GM19372 (cell line): ENCODE measurements around the gene NPBWR2.

Experiments used
- ATAC-seq: cut with Tn5 transposase; IDR thresholded peaks from one replicate; pipeline ENCODE4 v1.9.1; 2021; ENCODE audit warnings: mild to moderate bottlenecking, low read depth, moderate library complexity; ENCODE audit not compliant: unreplicated experiment

NPBWR2 gene

GRCh38 chr20:64106981-64107735 lies at the start of gene NPBWR2:
Gene NPBWR2, minus strand, starts transcription at chr20:64107565. Its CDS starts 734 bp downstream, at chr20:64106831.
- no peak for ATAC-seq

GRCh38 chr20:64156136-64156885 lies 48.9 kb upstream of the NPBWR2 start:
- ATAC-seq: no peak

GRCh38 chr20:64155258-64156135 lies 48.1 kb upstream of the NPBWR2 start:
- ATAC-seq: no peak

GRCh38 chr20:64154590-64155257 lies 47.4 kb upstream of the NPBWR2 start:
- no peak for ATAC-seq

GRCh38 chr20:64153861-64154589 lies 46.7 kb upstream of the NPBWR2 start:
- no peak for ATAC-seq

GRCh38 chr20:64153410-64153809 lies 46.0 kb upstream of the NPBWR2 start:
- ATAC-seq: no peak

GRCh38 chr20:64152906-64153305 lies 45.5 kb upstream of the NPBWR2 start:
- no peak for ATAC-seq

- no peak for ATAC-seq
Observed at GRCh38 chr20:64151633-64152530, 44.5 kb upstream of the NPBWR2 start.

GRCh38 chr20:64150756-64151632 lies 43.6 kb upstream of the NPBWR2 start:
- no peak for ATAC-seq

GRCh38 chr20:64149809-64150560 lies 42.6 kb upstream of the NPBWR2 start:
- no peak for ATAC-seq

GRCh38 chr20:64149141-64149540 lies 41.8 kb upstream of the NPBWR2 start:
- no peak for ATAC-seq

- ATAC-seq: no peak
Observed at GRCh38 chr20:64148581-64148980, 41.2 kb upstream of the NPBWR2 start.

GRCh38 chr20:64146936-64147477 lies 39.6 kb upstream of the NPBWR2 start:
- ATAC-seq: no peak

GRCh38 chr20:64146301-64146935 lies 39.1 kb upstream of the NPBWR2 start:
- ATAC-seq: no peak

- ATAC-seq: no peak
Observed at GRCh38 chr20:64145458-64146300, 38.3 kb upstream of the NPBWR2 start.
